Common myeloid progenitor, CD34-positive (primary cell): ENCODE measurements around the gene CFI.

Source experiments
- CTCF ChIA-PET: fragments of 350-600 bp; sonication (Branson Sonifier 250); formaldehyde crosslinking; loops from one replicate; lab custom pipeline; 2021; ENCODE audit warnings: antibody characterized with exemption; lab: Charles Lee
- POLR2A ChIA-PET: fragments of 350-600 bp; sonication (Branson Sonifier 250); formaldehyde crosslinking; loops from one replicate; lab custom pipeline; 2021; ENCODE audit warnings: antibody characterized with exemption; lab: Charles Lee
- DNase-seq, 3 donors: peaks; one replicate each; pipeline versions ENCODE4 v3.0.0 to v3.0.0-alpha.2; 2013
- H3K27ac ChIP-seq, 2 experiments: 1 replicate in 1 of 2; 2 replicates in 1 of 2; pipeline ENCODE4 v1.7.0; 2013; ENCODE audit warnings: inconsistent platforms in 2 of 2, low read length in 2 of 2, mild to moderate bottlenecking in 2 of 2, low read depth in 1 of 2, moderate library complexity in 1 of 2; ENCODE audit not compliant: severe bottlenecking in 2 of 2, insufficient read depth in 1 of 2, poor library complexity in 1 of 2
- H3K27me3 ChIP-seq, 5 experiments: replicated peaks in 2 of 5; 1 replicate in 3 of 5; 2 replicates in 2 of 5; pipeline versions ENCODE4 v1.6.1 to v1.7.0; 2013; ENCODE audit warnings: low read length in 4 of 5, mild to moderate bottlenecking in 2 of 5, moderate library complexity in 2 of 5, inconsistent platforms in 1 of 5; ENCODE audit not compliant: insufficient read depth in 5 of 5, control insufficient read depth in 4 of 5
- H3K36me3 ChIP-seq, 4 experiments: 1 replicate in 2 of 4; 2 replicates in 2 of 4; pipeline versions ENCODE4 v1.6.1 to v1.7.0; 2013; ENCODE audit warnings: low read length in 3 of 4, control low read depth in 1 of 4, mild to moderate bottlenecking in 1 of 4; ENCODE audit not compliant: control insufficient read depth in 4 of 4, insufficient read depth in 4 of 4
- H3K4me1 ChIP-seq, 4 experiments: 1 replicate in 3 of 4; 2 replicates in 1 of 4; pipeline versions ENCODE4 v1.6.1 to v1.7.1; 2013; ENCODE audit warnings: low read length in 3 of 4, mild to moderate bottlenecking in 3 of 4, control low read depth in 1 of 4, inconsistent platforms in 1 of 4, moderate library complexity in 1 of 4; ENCODE audit not compliant: control insufficient read depth in 4 of 4, insufficient read depth in 4 of 4; ENCODE audit errors: control extremely low read depth in 1 of 4
- H3K4me3 ChIP-seq, 7 experiments: 1 replicate in 4 of 7; 2 replicates in 3 of 7; pipeline versions ENCODE4 v1.5.1 to v1.7.0; 2013; ENCODE audit warnings: mild to moderate bottlenecking in 7 of 7, low read length in 6 of 7, moderate library complexity in 6 of 7, inconsistent platforms in 2 of 7, low read depth in 2 of 7, control low read depth in 1 of 7; ENCODE audit not compliant: insufficient read depth in 4 of 7, control insufficient read depth in 1 of 7; ENCODE audit errors: extremely low read depth in 1 of 7
- H3K9me3 ChIP-seq, 5 experiments: 1 replicate in 4 of 5; 2 replicates in 1 of 5; pipeline versions ENCODE4 v1.6.1 to v1.7.1; 2013; ENCODE audit warnings: low read length in 4 of 5, mild to moderate bottlenecking in 2 of 5, inconsistent platforms in 1 of 5, low read depth in 1 of 5, moderate library complexity in 1 of 5; ENCODE audit not compliant: control insufficient read depth in 4 of 5, insufficient read depth in 2 of 5; ENCODE audit errors: control extremely low read depth in 1 of 5
- WGBS: methylation state at CpG from one replicate; pipeline ENCODE4 v1.1.5; 2013; ENCODE audit not compliant: insufficient coverage; 5-methylcytosine and 5-hydroxymethylcytosine counted together

Gene CFI

DNA sequence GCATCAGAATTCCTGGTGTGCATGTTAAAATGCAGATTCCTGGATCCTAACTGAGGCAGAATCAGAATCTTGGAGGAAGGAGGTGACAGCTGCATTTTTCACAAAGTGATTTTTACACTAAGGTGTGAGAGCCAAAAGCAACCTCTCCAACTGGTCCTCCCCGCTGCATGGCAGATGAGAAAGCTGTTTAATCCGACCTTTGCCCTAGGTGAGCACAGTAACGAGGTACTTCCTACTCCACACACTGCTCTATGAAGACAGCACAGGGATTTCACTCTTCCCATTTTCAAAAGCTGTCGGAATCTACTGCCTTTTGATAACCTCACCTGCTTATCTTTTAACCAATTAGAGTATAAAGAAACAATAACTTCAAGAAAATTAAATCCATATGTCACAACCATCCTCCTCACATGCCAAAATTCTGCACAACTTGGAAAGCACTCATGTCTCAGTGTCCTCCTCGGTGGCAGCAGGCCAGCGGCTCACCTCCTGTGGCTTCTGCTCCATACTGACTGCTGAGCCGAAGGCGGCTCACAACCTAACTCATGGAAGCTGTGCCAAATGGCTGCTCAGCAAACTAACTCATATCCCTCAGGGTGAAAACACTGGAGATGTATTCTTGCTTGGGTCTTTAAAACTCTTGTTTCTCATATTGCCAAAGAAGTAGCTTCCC lies 102.1 kb downstream of the CFI start:
- Histone ChIP-seq H3K27me3 (no peaks in the 10 kb centered on the region), H3K4me3 (no peak overlapping the region), H3K27ac (no peak overlapping the region), H3K4me1 (peaks cover 6 to 45% (median 31%) of the 10 kb centered on the region in 4 experiments), H3K9me3 (no peaks in the 10 kb centered on the region), H3K36me3 (peaks cover 0 to 32% (median 21%) of the 10 kb centered on the region in 4 experiments)
- CTCF ChIA-PET: interaction anchor here (0.6 to 5.4 kb wide), 8 partner anchors 9 to 279 kb away, joined by 3 to 33 read pairs (median 10); partner anchors contain the start of gene RRH
- POLR2A ChIA-PET: interaction anchor here (0.6 kb wide), 1 partner anchor 252 kb away, joined by 3 read pairs; no protein-coding TSS in a partner anchor
- 95% methylated on average over 8 of the region's 8 CpGs for WGBS
- no peak for DNase-seq

DNA sequence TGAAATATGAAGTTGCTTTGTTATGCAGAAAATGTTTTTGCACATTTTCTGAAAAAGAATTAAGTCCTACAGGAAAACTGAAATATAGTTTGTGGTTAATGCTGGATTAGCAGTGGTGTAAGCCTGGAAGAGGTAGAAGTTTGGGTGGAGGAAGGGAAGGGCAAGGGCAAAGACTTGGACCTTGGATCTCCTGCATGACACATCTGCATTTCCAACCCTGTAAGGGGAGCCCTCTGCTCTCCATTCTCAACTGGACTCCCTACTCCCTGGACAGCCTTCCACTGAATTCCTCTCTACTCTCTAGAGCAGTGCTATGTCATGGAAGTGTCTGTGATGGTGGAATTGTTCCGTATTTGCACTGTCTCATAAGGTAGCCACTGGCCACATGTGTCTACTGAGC lies 103.1 kb downstream of the CFI start:
- ChIA-PET CTCF (interaction anchor here (1.3 kb wide), 1 partner anchor 124 kb away, joined by 3 read pairs; no protein-coding TSS in a partner anchor), POLR2A (no interaction called here)
- H3K36me3 ChIP-seq: peaks cover 7 to 42% (median 31%) of the 10 kb centered on the region in 4 experiments
- H3K4me1 ChIP-seq: peaks cover 2 to 35% (median 23%) of the 10 kb centered on the region in 4 experiments
- H3K4me3 ChIP-seq: no peak overlapping the region
- H3K27ac ChIP-seq: no peak overlapping the region
- DNase-seq: no peak
- H3K9me3 ChIP-seq: no peaks in the 10 kb centered on the region
- H3K27me3 ChIP-seq: no peaks in the 10 kb centered on the region
- 100% methylated on average over 1 of the region's 1 CpG for WGBS

DNA sequence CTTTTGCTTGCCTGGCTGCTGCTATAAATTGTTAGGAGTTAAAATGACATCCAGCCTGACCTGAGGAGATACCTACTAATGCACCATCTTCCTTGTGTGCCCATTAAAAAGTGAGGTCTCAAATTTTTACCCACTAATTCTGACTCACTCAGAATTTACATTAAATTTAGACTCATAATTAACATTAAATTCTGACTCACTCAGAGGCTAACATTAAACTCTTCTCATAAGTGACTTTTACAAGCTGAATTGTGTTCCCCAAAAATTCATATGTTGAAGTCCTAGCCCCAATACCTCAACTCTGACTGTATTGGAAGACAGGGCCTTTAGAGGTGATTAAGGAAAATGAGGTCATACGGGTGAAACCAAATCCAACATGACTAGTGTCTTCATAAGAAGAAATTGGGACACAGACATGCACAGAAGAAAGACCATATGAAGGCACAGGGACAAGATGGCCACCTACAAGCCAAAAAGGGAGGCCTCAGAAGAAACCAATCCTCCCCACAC lies 110.3 kb downstream of the CFI start:
- Histone ChIP-seq H3K27me3 (no peaks in the 10 kb centered on the region), H3K4me3 (no peak overlapping the region), H3K27ac (peak overlapping the region in 1 of 2 experiments; percentile 20), H3K9me3 (no peaks in the 10 kb centered on the region), H3K36me3 (peaks cover 13 to 78% (median 37%) of the 10 kb centered on the region in 4 experiments), H3K4me1 (peaks cover 0 to 11% (median 0%) of the 10 kb centered on the region in 4 experiments)
- WGBS: no CpG with 5 or more reads among the region's 1 CpG
- POLR2A ChIA-PET: no interaction called here
- DNase-seq: no peak
- CTCF ChIA-PET: interaction anchor here (1.0 to 2.7 kb wide), 4 partner anchors 10 to 130 kb away, joined by 3 to 12 read pairs (median 3); partner anchors contain the start of gene CASP6
